Gastroesophageal sphincter (tissue), 4 donors: ENCODE results near the gene GRID1. TPM values are rescaled to one million over a fixed set of nuclear protein-coding genes. Genes with fewer than 3 reads are reported as not detected.

Experiments
- ATAC-seq: fragments of 150-250 bp; one replicate; pipeline ENCODE4 v1.9.1; 2016; ENCODE audit warnings: mild to moderate bottlenecking, moderate library complexity
- H3K27ac ChIP-seq, 4 donors: fragments of 200-600 bp; sonication (generic) in 3 of 4; 1 replicate in 3 of 4; 2 replicates in 1 of 4; pipeline ENCODE4 v1.5.1; 2016 to 2019
- H3K27me3 ChIP-seq: fragments of 200-600 bp; sonication (generic); one replicate; pipeline ENCODE4 v1.5.1; 2019
- H3K36me3 ChIP-seq, 2 donors: fragments of 200-600 bp; sonication (generic); one replicate each; pipeline ENCODE4 v1.5.1; 2019; ENCODE audit warnings: control low read depth in 1 of 2
- H3K4me1 ChIP-seq, 3 donors: fragments of 200-600 bp; sonication (generic); 1 replicate in 2 of 3; 2 replicates in 1 of 3; pipeline ENCODE4 v1.5.1; 2016 to 2019; ENCODE audit warnings: control low read depth in 2 of 3
- H3K4me3 ChIP-seq, 2 donors: fragments of 200-600 bp; sonication (generic); one replicate each; pipeline ENCODE4 v1.5.1; 2019; ENCODE audit warnings: mild to moderate bottlenecking in 1 of 2, moderate library complexity in 1 of 2
- H3K9me3 ChIP-seq, 3 donors: fragments of 200-600 bp; sonication (generic); one replicate each; pipeline ENCODE4 v1.5.1; 2017 to 2019; ENCODE audit warnings: control low read depth in 2 of 3
- CTCF ChIP-seq, 4 experiments: fragments of 200-600 bp in 2 of 4; fragments of 450-650 bp in 2 of 4; sonication (generic) in 1 of 4; IDR thresholded peaks; one replicate each; pipeline ENCODE4 v1.5.1; 2017 to 2019; ENCODE audit warnings: antibody characterized with exemption in 4 of 4, mild to moderate bottlenecking in 2 of 4, moderate library complexity in 2 of 4
- EP300 ChIP-seq: sonication (generic); formaldehyde crosslinking; IDR thresholded peaks from one replicate; pipeline ENCODE4 v1.6.1; 2017; ENCODE audit warnings: antibody characterized with exemption, mild to moderate bottlenecking
- POLR2A ChIP-seq, 2 donors: fragments of 450-650 bp; IDR thresholded peaks; one replicate each; pipeline ENCODE4 v1.6.1; 2017; ENCODE audit warnings: antibody characterized with exemption in 2 of 2, mild to moderate bottlenecking in 2 of 2, moderate library complexity in 1 of 2
- POLR2AphosphoS5 ChIP-seq: sonication (generic); formaldehyde crosslinking; IDR thresholded peaks from one replicate; pipeline ENCODE4 v1.6.1; 2017; ENCODE audit warnings: antibody characterized with exemption
- WGBS, 2 donors: methylation state at CpG; one replicate each; pipeline ENCODE4 v1.1.5; 2018; ENCODE audit warnings: low coverage in 1 of 2; 5-methylcytosine and 5-hydroxymethylcytosine counted together
- total RNA-seq, 4 donors: library from RNA; depleted of rRNA; stranded (reverse); fragments of >200 nt; gene quantifications; one replicate each; pipeline ENCODE4 v1.1.0, GENCODE V29; 2016

The GRID1 gene
- total RNA-seq, 4 donors from 2014 or later: 1.2 to 2.7 (median 1.7) TPM

GRCh38 chr10:85622425-85622824 is 744.2 kb downstream of the GRID1 start:
- H3K27ac ChIP-seq: no peak overlapping the region
- no peaks in the 10 kb centered on the region for H3K27me3 ChIP-seq
- no peak overlapping the region for H3K4me3 ChIP-seq
- WGBS, 2 donors: 93 to 100% methylated on average over 1 to 3 of the region's 3 CpGs
- no peaks in the 10 kb centered on the region for H3K9me3 ChIP-seq
- TF ChIP-seq POLR2AphosphoS5 (no peak), EP300 (no peak), CTCF (IDR thresholded peaks at IDR 0.05) (no peak), POLR2A (IDR thresholded peaks at IDR 0.05) (no peak)
- H3K4me1 ChIP-seq: no peaks in the 10 kb centered on the region
- no peak for ATAC-seq
- H3K36me3 ChIP-seq: no peaks in the 10 kb centered on the region

- H3K4me3 ChIP-seq: no peak overlapping the region
- no peaks in the 10 kb centered on the region for H3K9me3 ChIP-seq
- no peak for TF ChIP-seq CTCF (IDR thresholded peaks at IDR 0.05)
- TF ChIP-seq POLR2AphosphoS5: no peak
- TF ChIP-seq EP300: no peak
- TF ChIP-seq POLR2A (IDR thresholded peaks at IDR 0.05): no peak
- 33 to 59% methylated on average over 2 of the region's 2 CpGs for WGBS, 2 donors
- H3K4me1 ChIP-seq: no peaks in the 10 kb centered on the region
- no peak overlapping the region for H3K27ac ChIP-seq
- no peak for ATAC-seq
- H3K36me3 ChIP-seq: no peaks in the 10 kb centered on the region
- no peaks in the 10 kb centered on the region for H3K27me3 ChIP-seq
Measured at GRCh38 chr10:85621562-85621961, 745.0 kb downstream of the GRID1 start.

GRCh38 chr10:85620807-85621206 is 745.8 kb downstream of the GRID1 start:
- H3K27me3 ChIP-seq: no peaks in the 10 kb centered on the region
- H3K4me3 ChIP-seq: no peak overlapping the region
- no peak for ATAC-seq
- no peaks in the 10 kb centered on the region for H3K9me3 ChIP-seq
- no peaks in the 10 kb centered on the region for H3K36me3 ChIP-seq
- 80 to 84% methylated on average over 1 to 3 of the region's 3 CpGs for WGBS, 2 donors
- H3K27ac ChIP-seq: no peak overlapping the region
- TF ChIP-seq EP300: no peak
- no peak for TF ChIP-seq POLR2AphosphoS5
- no peak for TF ChIP-seq POLR2A (IDR thresholded peaks at IDR 0.05)
- TF ChIP-seq CTCF (IDR thresholded peaks at IDR 0.05): no peak
- no peaks in the 10 kb centered on the region for H3K4me1 ChIP-seq

GRCh38 chr10:85619832-85620231 is 746.8 kb downstream of the GRID1 start:
- 84 to 100% methylated on average over 1 to 8 of the region's 9 CpGs for WGBS, 2 donors
- Histone ChIP-seq H3K4me3 (no peak overlapping the region), H3K36me3 (no peaks in the 10 kb centered on the region), H3K27ac (no peak overlapping the region), H3K9me3 (no peaks in the 10 kb centered on the region), H3K4me1 (no peaks in the 10 kb centered on the region), H3K27me3 (no peaks in the 10 kb centered on the region)
- ATAC-seq: no peak
- TF ChIP-seq CTCF (IDR thresholded peaks at IDR 0.05): no peak
- no peak for TF ChIP-seq POLR2A (IDR thresholded peaks at IDR 0.05)
- no peak for TF ChIP-seq EP300
- TF ChIP-seq POLR2AphosphoS5: no peak

GRCh38 chr10:85618841-85619240 is 747.8 kb downstream of the GRID1 start:
- ATAC-seq: no peak
- no peaks in the 10 kb centered on the region for H3K9me3 ChIP-seq
- TF ChIP-seq POLR2AphosphoS5: no peak
- no peak for TF ChIP-seq POLR2A (IDR thresholded peaks at IDR 0.05)
- no peak for TF ChIP-seq CTCF (IDR thresholded peaks at IDR 0.05)
- no peak for TF ChIP-seq EP300
- H3K4me3 ChIP-seq: no peak overlapping the region
- 80% methylated on average over 1 of the region's 3 CpGs; no CpG with 5 or more reads in 1 of the 2 donors for WGBS, 2 donors
- H3K27ac ChIP-seq: no peak overlapping the region
- H3K4me1 ChIP-seq: no peaks in the 10 kb centered on the region
- H3K36me3 ChIP-seq: no peaks in the 10 kb centered on the region
- no peaks in the 10 kb centered on the region for H3K27me3 ChIP-seq
